HuH-7.5 (cell line): ENCODE results near the gene CSNK1G1.

Experiments
- DNase-seq: peaks from one replicate; pipeline ENCODE4 v3.0.0; 2011; ENCODE audit warnings: low spot score

Gene CSNK1G1

DNA sequence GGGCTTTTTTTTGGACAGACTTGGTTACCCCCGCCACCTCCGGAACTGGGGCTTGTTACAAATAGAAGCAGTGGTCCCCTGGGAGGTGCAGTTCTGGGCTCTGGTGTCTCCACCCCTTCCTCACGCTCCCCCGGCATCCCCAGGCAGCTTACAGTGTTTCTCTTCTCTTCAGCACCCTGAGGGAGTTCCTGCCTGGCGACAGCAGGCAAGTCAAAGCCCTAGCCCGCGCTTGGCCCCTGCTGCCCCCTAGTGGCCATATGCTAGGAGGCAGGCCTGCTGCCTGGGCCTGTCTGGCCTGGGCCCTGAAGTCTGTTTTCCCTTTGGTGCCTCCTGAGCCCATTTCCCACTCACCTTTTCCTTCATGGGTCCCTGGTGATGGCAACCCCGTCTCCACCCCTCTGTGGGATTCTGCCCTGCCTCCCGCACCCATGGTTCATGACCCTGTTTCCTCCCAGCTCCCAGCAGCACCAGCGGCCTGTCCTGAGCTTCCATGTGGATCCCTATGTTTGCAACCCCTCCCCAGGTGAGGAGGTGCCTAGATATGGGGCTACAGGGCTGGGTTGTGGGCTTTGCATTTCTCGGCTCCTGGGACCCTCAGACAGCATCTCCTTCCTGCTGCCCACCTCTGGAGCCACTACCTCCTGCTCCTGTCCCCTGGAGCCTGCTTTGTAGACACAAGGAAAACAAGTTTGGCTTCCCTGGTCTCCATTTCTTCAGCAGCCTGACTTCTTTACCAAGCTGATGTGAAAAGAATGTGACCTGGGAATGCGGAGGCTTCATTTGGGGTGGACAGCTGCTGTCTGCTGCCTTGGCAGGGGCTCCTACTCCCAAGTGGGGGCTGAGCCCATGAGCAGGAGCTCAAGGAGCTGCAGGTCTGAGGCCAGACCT lies 202.2 kb downstream of the CSNK1G1 start:
- peak; percentile 93 for DNase-seq

DNA sequence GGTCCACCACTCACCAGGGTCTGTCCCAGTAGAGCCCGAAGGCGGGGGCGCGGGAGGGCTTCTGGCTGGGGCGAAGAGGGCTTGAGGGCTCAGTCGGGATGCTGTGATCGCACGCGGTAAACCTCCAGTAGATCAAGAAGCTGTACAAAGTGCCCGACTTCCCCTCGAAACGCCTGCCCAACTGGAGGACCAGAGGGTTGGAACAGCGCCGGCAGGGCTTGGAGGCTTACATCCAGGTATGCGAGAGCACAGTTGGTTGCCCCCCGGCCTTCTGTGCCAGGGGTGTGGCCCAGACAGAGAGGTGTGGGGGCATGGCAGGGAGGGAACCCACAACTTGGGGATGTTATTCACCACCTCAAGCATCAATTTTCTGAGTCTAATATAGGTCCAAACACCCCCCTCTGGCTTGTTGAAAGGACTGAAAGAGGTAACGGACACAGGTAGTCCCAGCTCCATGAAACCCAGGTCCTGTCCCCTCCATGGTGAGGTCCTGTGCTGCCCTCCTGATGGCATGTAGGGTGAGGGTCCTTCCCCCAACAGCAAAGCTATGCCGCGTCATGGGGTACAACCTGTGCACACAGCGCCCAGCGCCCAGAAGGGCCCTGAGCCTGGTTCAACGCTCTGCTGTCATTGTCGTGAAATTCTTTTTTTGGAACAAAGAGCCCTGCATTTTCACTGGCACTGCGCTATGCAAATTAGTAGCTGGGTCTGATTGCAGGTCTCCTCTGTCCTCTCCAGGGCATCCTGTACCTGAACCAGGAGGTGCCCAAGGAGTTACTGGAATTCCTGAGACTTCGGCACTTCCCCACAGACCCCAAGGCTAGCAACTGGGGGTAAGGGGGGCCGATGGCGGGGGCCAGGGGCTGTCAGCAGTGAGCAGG lies 203.2 kb downstream of the CSNK1G1 start:
- no peak for DNase-seq

DNA sequence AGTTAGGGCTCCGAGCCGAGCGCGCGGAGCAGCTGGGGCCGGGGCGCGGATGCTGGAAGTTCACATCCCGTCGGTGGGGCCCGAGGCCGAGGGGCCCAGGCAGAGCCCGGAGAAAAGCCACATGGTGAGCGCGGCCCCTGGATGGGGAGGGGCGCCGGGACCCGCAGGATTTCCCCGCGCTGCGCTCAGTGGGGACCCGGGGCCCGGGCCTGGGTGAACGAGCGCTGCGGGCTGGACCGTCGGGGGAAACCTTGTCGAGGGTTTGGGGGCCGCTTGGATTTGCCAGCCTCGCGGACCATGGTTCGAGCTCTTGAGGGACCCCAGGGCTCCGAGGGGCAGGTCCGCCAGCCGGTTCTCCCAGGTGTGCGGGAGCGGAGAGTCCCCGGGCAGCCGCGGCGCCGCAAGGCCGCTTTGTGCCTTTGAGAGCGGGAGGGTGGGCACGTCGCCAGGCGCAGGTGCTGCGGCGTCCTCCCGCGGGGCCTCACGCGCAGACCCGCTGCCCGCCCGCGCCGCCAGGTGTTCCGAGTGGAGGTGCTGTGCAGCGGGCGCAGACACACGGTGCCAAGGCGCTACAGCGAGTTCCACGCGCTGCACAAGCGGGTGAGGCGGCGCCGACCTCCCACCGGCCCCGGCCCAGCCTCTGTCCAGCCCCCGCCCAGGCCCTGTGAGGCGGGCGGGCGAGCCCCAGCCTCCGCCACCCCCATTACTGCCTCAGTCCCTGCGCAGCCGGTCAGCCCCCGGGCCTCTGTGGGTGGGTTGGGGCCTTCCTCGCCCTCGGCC lies 204.1 kb downstream of the CSNK1G1 start, which contains the start of gene SNX22:
Gene SNX22 (plus strand): TSS at position 5 of the 780 bp plus-strand sequence. CDS start 45 bp downstream, at position 50.
- DNase-seq = no peak

DNA sequence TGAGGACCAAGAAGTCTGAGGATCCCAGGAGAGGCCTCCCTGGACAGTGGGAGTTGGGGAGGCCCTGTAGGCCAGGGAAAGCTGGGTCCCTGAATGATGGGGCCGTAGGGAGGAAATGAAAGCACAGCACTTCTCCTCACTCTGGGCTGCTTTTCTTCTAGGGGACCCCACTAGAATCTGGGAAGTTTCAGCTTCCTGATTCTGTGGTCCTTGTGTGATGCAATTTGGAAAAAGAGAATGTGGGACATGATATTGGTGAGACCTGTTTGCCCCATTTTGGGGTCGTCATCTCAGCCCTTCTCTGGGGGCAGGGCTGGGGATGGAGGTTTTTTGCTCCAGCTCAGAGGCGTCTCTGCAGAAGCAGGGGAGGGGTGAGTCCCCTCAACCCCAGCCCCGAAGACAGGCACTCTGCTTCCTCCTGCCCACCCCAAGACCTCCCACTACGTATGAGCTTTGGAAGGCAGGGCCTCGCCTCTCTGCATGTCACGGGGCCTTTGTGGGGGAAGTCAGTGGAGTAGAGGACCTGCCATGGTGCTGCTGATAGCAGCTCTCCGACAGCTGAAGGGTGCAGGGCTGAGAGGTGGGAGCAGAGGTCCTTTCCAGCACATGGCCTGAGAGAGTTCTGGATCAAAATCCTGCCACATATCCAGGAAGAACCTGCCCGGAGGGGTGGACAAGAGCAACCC lies 205.9 kb downstream of the CSNK1G1 start:
- no peak for DNase-seq

DNA sequence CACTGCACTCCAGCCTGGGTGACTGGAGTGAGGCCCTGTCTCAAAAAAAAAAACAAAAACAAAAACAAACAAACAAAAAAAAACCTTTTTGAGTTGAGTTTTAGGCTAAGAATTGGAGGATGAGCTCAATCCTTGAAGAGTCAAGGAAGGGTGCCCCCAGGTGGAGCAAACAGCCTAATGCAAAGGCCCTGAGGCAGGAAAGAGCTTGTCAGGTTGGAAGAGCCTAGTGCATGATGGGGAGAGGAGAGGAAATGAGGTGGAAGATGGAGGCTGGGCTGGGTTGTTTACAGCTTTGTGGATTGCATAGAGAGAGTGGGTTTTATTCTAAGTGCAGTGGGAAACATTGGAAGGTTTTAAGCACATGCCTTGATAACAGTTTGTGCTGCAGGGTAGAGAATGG lies 206.5 kb downstream of the CSNK1G1 start:
- no peak for DNase-seq

DNA sequence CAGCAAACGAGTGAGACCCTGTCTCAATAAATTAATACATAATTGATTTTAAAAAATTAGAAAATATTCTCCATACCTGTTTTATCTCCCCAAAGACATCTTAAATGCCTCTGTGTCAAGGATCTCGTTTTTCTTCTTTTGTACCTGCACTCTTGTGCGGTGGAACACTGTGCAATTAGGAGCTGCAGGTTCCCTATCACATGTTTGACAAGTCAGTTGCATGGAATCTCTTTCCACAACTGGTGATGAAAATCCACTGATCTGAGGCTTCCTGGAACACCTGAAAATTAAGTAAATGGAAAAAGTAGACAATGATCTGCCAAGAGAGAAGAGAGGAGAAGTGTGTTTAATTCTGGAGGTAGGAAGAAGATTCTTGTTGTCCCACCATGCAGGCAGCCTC lies 207.4 kb downstream of the CSNK1G1 start:
- DNase-seq = no peak

DNA sequence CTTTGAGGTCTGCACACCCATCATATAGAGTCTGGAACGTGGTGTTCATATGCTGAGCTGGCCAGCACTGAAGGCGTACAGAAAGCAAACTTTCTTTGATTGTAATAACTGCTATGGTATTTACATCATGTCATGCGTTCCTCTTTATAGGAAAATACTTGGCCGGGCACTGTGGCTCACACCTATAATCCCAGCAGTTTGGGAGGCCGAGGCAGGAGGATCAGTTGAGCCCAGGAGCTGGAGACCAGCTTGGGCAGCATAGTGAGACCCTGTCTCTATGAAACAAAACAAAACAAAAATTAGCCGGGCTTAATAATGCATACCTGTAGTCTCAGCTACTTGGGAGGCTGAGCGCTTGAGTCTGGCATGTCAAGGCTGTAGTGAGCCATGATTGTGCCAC lies 207.8 kb downstream of the CSNK1G1 start:
- DNase-seq = no peak

DNA sequence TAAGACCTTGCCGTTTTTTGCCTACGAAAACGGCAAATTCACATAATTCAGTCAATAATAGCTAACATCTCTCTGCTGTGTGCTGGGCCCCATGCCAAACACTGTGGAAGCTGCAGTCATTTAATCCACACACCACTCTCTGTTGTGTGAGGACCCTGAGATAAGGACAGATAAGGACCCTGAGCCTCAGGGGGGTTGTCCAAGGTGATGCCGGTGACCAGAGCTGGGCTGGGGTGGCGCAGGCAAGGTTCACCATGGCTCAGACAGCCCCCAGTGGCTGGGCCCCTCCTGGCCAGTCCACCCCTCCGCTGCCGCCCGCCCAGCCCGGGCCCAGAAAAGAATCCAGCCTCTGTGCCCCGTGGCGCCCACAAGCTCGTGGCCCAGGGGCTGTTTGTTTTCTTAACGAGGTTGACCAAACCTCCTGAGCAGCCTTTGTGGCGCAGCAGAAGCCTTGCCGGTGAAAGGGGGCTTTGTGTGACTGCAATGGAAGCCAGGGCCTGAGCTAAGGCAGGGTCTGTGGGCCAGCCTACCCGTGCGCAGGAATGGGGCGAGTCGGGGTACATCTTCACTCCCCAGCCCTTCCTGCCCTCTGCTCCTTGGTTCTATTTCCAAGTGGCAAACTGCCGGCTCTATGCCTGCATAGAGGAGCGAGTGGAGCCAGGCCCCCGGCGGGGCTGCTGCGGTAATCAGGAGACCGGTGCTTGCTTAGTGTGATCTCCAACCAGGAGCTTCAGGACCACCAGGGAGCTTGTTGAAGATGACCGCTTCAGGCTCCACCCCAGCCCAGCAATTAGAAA lies 208.9 kb downstream of the CSNK1G1 start:
- DNase-seq = no peak

DNA sequence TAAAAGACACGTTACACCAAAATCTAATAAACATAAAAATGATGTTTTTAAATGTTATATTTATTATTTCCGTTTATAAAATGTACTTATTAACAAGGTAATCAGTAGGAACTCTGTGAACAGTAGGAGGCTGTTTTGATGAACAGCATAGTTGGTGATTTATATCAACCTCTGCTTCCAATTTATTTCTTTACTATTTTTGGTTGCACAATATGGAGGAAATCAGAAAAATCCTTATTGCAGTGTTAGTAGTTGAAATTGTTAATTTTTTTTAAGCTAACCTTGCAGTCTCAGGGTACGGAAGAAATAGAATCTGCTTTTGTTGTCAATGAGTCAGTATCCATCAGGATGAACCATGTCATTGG lies 209.5 kb downstream of the CSNK1G1 start:
- DNase-seq = no peak

DNA sequence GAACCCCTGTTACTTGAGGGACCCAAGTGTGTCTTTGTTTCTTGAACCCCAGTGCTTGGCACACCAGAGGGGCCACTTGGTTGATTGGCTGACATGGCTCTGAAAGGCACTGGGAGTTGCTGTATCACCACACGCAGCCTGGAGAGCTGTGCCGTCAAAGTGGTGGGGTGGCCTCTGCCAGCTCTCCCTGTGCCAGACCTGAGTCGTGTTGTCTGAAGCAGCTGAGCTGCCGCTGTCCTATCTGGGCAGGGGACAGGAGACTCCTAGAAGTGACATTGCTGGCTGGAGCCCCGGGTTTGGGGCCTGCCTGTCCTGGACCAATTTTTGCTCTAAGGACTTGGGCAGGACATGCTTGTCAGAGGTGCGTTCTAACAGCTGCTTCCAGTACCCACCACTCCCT lies 209.9 kb downstream of the CSNK1G1 start:
- DNase-seq = no peak

DNA sequence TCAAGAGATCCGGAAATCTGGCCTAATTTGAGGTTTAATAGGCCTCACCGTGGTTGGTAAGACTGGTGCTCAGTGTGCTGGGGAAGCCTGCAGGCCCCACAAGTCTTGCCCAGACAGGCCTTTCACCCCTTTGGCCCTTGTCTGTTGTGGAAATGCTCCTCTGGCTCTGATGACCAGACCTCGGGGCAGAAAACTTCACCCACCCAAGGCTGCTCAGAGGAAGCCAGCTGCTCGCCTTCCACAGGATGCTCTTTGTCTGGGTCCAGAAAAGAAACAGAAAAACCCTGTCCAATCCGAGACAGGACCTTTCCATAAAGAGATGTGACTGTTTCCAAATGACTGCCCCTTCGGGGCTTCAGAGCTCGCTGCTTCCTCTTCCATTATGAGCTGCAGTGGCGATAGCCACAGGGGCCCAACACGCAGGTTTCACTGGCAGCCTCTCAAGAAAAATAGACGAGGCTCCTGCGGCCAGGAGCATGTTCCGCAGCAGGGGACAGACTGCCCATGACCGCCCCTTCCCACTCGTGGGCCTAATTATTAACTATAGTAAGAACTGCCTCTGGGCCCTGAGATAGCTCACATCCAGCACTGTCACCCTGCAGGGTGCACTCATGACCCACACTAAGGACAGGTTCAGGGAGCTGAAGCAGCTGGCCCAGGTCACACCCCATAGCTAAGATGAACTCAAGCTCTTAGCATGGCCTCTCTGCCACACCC lies 211.2 kb downstream of the CSNK1G1 start:
- no peak for DNase-seq

DNA sequence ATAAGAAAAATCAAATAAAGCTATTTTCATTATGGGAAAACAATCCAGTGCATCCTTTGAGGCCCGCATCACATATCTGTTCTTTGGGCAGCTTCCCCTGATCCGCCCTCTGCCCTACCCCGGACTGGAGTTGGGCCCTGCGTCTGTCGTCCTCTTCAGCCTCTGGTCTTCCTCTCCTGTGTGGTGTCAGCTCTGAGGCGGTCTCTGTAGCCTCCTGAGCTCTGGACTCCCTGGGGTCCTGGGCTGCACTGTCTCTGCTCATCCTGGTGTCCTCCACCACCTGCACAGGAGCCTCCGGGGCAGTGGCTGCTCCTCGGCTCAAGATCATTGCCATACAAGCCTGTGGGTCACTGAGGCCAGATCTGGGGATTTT lies 211.8 kb downstream of the CSNK1G1 start:
- no peak for DNase-seq

DNA sequence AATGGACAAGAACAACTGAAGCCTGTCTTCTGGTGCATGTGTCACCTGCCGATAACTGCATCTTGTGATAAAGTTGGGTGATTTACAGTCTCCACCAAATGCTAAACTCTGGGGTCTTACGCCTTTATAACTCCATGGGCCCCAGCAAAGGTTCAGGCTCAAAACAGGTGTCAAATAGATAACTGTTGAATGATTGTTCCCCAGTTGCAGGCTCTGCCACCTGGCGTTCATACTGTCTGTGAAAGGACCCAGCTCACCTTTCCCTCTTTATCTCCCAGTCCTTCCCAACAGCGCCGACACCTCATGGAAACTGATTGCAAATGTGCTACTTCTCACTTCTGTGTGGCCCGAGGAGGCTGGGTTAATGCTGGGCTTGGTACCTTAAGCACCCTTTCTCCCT lies 212.7 kb downstream of the CSNK1G1 start:
- no peak for DNase-seq

DNA sequence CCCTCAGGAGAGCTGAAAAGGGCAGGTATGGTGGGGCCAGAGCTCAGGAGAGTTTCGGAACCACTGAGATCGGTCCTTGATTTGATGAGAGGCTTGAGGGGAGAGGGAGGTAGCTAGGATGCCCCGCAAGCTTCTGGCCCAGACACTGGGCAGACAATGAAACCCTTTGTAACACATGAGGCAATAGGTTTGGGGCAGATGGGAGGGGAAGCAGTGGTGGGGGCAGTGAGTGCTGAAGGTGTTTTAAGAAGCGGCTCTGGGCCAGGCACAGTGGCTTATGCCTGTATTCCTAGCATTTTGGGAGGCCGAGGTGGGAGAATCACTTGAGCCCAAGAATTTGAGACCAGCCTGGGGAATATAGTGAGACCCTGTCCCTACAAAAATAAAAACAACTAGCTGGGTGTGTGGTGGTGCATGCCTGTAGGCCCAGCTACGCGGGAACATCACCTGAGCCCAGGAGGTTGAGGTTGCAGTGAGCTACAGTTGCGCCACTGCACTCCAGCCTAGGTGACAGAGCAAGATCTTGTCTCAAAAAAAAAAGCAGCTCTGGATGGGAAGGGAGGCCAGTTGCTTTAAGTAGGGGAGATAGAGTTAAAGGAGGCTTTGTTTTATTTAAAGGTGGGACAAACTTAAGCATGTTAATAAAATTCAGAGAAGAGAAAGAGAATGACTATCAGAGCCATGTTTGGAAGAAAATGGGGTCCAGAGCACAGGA lies 214.0 kb downstream of the CSNK1G1 start:
- no peak for DNase-seq

DNA sequence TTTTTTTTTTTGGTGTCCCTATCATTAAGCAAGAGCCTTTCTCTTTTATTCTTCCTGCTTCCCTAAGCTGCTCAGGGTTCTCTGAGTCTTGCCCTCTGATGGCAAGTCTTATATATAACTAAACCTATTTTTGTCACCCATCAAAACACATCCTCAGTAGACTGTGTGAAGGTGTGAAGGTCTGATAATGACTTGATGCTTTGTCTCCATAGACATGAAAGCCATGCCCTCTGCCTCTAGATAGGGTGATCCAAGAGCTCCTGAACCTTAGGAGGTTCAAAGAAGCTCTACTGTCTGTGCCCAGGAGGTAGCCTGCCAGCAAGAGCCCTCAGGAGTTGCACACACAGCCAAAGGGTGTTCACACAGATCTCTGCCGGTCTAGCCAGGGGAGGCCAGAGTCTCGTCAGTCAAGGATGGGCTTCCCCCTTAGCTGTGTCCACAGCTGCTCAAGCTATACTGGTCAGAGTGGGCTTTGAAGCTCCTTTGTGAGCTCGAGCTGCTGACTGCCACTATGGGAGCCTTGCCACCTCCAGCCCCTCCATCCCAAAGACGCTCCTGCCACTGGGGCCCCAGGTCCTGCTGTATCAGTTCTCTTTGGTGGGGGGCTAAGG lies 217.5 kb downstream of the CSNK1G1 start:
- DNase-seq = no peak

DNA sequence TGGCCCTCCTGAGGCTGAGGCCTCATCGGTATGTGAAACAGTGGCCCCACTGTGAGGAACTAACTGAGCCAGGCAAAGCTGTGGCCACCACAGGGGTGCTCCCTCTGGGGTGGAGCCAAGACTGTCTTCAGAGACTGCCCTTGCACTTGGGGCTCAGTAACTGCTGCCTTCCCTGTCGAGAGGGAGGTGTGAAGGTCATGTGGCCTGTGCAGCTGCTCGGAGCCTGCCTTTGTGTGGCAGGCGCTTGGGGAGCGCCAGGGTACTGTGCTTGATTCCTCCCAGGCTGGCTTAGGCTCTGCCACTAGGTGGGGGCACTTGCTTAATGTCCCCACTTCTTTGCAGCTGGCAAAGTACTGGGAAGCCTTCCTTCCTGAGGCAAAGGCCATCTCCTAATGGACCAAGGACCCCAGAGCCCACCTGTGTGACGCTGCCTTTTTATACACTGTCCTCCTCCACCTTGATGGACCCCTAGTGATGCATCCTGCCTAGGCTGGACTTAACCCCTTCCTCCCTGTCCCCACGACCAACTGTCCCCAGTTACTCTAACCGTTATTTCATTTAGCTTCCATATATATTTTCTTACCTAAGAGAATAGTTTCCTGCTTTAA lies 218.6 kb downstream of the CSNK1G1 start:
- no peak for DNase-seq

DNA sequence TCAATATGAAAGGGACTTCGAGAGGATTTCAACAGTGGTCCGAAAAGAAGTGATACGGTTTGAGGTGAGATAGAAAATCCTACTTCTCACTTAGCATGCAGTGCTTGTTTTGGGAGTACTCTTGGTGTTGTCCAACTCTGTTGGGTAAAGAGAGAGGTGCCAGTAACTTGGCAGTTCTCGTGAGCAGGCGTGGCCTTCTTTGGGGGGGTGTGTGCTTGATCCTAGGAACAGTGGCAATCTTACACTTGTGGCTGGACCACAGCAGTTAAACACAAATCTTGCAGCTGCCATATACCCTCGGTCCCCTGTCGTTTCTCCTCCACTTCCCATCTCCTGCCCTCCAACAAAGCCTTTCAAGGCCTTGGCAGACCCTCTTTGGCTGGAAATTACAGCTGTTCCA lies 219.6 kb downstream of the CSNK1G1 start:
- no peak for DNase-seq

DNA sequence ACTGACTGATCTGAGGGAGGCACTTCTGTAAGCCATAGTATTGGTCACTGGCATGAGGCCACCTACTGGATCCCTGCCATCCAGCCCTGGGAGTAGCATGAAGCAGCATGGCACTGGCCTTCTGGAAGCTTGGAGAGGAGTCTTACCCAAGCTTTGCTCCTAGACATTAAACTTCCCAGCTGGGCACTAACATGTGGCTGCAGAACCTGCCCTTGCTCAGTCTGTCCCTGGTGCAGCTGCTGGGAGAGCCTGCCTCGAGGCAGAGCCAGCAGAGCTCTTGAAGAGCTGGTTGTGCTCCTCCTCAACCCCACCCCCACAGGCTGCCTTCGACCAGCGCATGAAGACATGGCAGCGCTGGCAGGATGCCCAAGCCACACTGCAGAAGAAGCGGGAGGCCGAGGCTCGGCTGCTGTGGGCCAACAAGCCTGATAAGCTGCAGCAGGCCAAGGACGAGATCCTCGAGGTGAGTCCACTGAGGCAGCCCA lies 221.6 kb downstream of the CSNK1G1 start:
- no peak for DNase-seq
